ENCODE results near the gene STT3A. TPM values are rescaled to one million over a fixed set of nuclear protein-coding genes. Genes with fewer than 3 reads are reported as not detected.

Gene STT3A
- total and polyA plus RNA-seq, 2 of the 13 experiments (the other 11 are each of a cell fraction or from before 2014, with no cell fraction given): 229 to 319 TPM

DNA sequence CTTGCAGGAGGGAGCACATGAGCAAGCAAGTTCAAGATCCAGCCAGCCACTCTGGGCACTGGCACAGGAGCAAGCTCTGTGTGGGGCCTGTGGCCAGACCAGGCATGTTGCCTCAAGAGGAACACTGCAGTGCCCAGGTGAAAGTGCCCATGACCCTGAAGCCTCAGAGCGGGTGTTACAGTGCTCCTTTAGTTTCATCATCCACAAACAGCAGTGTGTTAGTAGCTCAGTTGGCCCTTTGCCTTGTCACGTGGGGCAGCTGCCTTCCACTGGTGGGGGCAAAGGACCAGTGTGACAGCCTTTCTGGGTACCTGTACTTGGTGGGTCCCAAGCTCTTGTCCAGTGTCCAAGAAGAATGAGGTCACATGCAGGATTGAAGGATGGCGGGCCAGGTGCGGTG, 26.4 kb upstream of the STT3A start (continued):
- TF ChIP-seq, protein P1, sequence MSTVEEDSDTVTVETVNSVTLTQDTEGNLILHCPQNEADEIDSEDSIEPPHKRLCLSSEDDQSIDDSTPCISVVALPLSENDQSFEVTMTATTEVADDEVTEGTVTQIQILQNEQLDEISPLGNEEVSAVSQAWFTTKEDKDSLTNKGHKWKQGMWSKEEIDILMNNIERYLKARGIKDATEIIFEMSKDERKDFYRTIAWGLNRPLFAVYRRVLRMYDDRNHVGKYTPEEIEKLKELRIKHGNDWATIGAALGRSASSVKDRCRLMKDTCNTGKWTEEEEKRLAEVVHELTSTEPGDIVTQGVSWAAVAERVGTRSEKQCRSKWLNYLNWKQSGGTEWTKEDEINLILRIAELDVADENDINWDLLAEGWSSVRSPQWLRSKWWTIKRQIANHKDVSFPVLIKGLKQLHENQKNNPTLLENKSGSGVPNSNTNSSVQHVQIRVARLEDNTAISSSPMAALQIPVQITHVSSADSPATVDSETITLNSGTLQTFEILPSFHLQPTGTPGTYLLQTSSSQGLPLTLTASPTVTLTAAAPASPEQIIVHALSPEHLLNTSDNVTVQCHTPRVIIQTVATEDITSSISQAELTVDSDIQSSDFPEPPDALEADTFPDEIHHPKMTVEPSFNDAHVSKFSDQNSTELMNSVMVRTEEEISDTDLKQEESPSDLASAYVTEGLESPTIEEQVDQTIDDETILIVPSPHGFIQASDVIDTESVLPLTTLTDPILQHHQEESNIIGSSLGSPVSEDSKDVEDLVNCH (CRISPR knock-in tag; IDR thresholded peaks at IDR 0.05): no peak
- no peak for TF ChIP-seq ARHGAP35 (CRISPR knock-in tag; IDR thresholded peaks at IDR 0.05; ENCODE audit: borderline replicate concordance)
- TF ChIP-seq ZNF790 (CRISPR knock-in tag; IDR thresholded peaks at IDR 0.05; ENCODE audit: borderline replicate concordance): no peak
- TF ChIP-seq, protein P2, sequence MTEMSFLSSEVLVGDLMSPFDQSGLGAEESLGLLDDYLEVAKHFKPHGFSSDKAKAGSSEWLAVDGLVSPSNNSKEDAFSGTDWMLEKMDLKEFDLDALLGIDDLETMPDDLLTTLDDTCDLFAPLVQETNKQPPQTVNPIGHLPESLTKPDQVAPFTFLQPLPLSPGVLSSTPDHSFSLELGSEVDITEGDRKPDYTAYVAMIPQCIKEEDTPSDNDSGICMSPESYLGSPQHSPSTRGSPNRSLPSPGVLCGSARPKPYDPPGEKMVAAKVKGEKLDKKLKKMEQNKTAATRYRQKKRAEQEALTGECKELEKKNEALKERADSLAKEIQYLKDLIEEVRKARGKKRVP (CRISPR knock-in tag; IDR thresholded peaks at IDR 0.05): 0 out of 4 replicates have a peak, but pooled peaks of 1 of the 2 experiments have one; percentile 67

- peak; percentile 58 for FAIRE-seq
- peaks cover 46% of the 10 kb centered on the region for H3K4me1 ChIP-seq (ENCODE audit: insufficient read depth, low read length)
- no TSS peak for BruUV-seq (replicated peaks)
- peak; percentile 28; the same call in 1 of the 2 replicates for TF ChIP-seq ZSCAN9 (CRISPR knock-in tag; IDR thresholded peaks at IDR 0.05; ENCODE audit: borderline replicate concordance)
- TF ChIP-seq, protein P3, sequence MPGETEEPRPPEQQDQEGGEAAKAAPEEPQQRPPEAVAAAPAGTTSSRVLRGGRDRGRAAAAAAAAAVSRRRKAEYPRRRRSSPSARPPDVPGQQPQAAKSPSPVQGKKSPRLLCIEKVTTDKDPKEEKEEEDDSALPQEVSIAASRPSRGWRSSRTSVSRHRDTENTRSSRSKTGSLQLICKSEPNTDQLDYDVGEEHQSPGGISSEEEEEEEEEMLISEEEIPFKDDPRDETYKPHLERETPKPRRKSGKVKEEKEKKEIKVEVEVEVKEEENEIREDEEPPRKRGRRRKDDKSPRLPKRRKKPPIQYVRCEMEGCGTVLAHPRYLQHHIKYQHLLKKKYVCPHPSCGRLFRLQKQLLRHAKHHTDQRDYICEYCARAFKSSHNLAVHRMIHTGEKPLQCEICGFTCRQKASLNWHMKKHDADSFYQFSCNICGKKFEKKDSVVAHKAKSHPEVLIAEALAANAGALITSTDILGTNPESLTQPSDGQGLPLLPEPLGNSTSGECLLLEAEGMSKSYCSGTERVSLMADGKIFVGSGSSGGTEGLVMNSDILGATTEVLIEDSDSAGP (CRISPR knock-in tag; IDR thresholded peaks at IDR 0.05; ENCODE audit: borderline replicate concordance): peak; percentile 57; the same call in 1 of the 2 replicates
- peak; percentile 51; the same call in 1 of the 2 replicates for TF ChIP-seq REPIN1 (CRISPR knock-in tag; IDR thresholded peaks at IDR 0.05; ENCODE audit: borderline replicate concordance, low read depth)
- no peak for TF ChIP-seq RELA (CRISPR knock-in tag; IDR thresholded peaks at IDR 0.05)
- TF ChIP-seq ZNF792 (CRISPR knock-in tag; IDR thresholded peaks at IDR 0.05): 0 out of 2 replicates have a peak, but pooled peaks have one; percentile 30
- peak; percentile 96 for TF ChIP-seq ZFY (CRISPR knock-in tag; IDR thresholded peaks at IDR 0.05)
- peak; percentile 37; the same call in 1 of the 2 replicates for TF ChIP-seq FOXO1 (CRISPR knock-in tag; IDR thresholded peaks at IDR 0.05)
- peak; percentile 64; the same call in 1 of the 2 replicates for TF ChIP-seq PHF20 (CRISPR knock-in tag; IDR thresholded peaks at IDR 0.05)
- TF ChIP-seq SALL2 (CRISPR knock-in tag; IDR thresholded peaks at IDR 0.05): no peak
- 0 out of 2 replicates have a peak, but pooled peaks have one; percentile 43 for TF ChIP-seq ZNF572 (CRISPR knock-in tag; IDR thresholded peaks at IDR 0.05)
- TF ChIP-seq TOE1 (CRISPR knock-in tag; IDR thresholded peaks at IDR 0.05): peak; percentile 69; the same call in 1 of the 2 replicates
These were observed 23.4 kb upstream of the STT3A start, which contains the start of gene EI24 for GRCh38 chr11:125568970-125569914. TSS of gene EI24 (plus strand) at chr11:125569477. CDS start at chr11:125572528, 3,051 bp downstream.

More at GRCh38 chr11:125568970-125569914, 23.4 kb upstream of the STT3A start, which contains the start of gene EI24:
- CTCF ChIA-PET (ENCODE audit: low intra/inter-chr PET ratio, low total read pairs): no interaction called here
- H3K36me3 ChIP-seq (replicated peaks in 1 of 2; ENCODE audit: control insufficient read depth in 1 of 2, insufficient read depth in 2 of 2, low read length in 2 of 2): peaks cover 0 to 11% of the 10 kb centered on the region in 2 experiments; a peak in 3 of 5 replicates
- no peak within 1 kb of the TSS for H2AFZ ChIP-seq (ENCODE audit: low read length)
- POLR2A ChIA-PET: interaction anchor here (0.9 to 2.2 kb wide), 7 partner anchors 10 to 616 kb away, joined by 3 to 45 read pairs (median 6); partner anchors contain the start of genes CCDC15, HYLS1 and STT3A
- peak within 1 kb of the TSS; percentile 77 to 93 (median 82) for H3K4me3 ChIP-seq (replicated peaks in 1 of 3; ENCODE audit: insufficient read depth in 1 of 3, low read depth in 2 of 3, low read length in 3 of 3)
- in situ Hi-C loops (cut with HindIII; ENCODE audit: extremely low pct_ligation_motif_present, low pct_unique_long_range_greater_than_20kb): no loop called here
- H3K9me3 ChIP-seq (ENCODE audit: low read length): no peaks in the 10 kb centered on the region
- H3K79me2 ChIP-seq (ENCODE audit: insufficient read depth, low read length): peaks cover 20% of the 10 kb centered on the region
- WGBS (ENCODE audit: low lambda C conversion rate): 5% methylated on average over 16 of the region's 83 CpGs
- H3K27ac ChIP-seq (ENCODE audit: extremely low read length, insufficient read depth, low read length): peak within 1 kb of the TSS; percentile 68
- ATAC-seq (peak; percentile 98), DNase-seq (ENCODE audit: low spot score) (peak; percentile 84)
- peak within 1 kb of the TSS; percentile 97 for H3K9ac ChIP-seq (ENCODE audit: insufficient read depth, low read depth, low read length)
- H4K20me1 ChIP-seq (ENCODE audit: insufficient read depth, low read length): 0 out of 2 replicates have a peak, but pooled peaks cover 5% of the 10 kb centered on the region
- H3K4me2 ChIP-seq (ENCODE audit: low read depth, low read length): peak within 1 kb of the TSS; percentile 82
- intact Hi-C loops (cut with micrococcal nuclease; ENCODE audit: unreplicated experiment): loop anchor here (1.0 kb wide), 2 partner anchors 23 to 56 kb away; partner anchors contain the start of genes CHEK1 and STT3A
- H3K27me3 ChIP-seq (ENCODE audit: control insufficient read depth in 1 of 2, insufficient read depth in 2 of 2, low read length in 2 of 2): no peaks in the 10 kb centered on the region; a peak in 1 of 5 replicates
